Progenitor cell of endocrine pancreas (in vitro differentiated cells): ENCODE data around the gene PPFIBP1. TPM values are rescaled to one million over a fixed set of nuclear protein-coding genes. Genes with fewer than 3 reads are reported as not detected.

Experiments
- DNase-seq: peaks from one replicate; pipeline ENCODE4 v3.0.0; 2021; ENCODE audit warnings: low spot score; ENCODE audit not compliant: unreplicated experiment
- H3K27ac Mint-ChIP-seq: 2 replicates; pipeline ENCODE4 v1.8.0; 2021; ENCODE audit warnings: mild to moderate bottlenecking, moderate library complexity, mixed read lengths
- H3K27me3 Mint-ChIP-seq: 2 replicates; pipeline ENCODE4 v1.8.0; 2021; ENCODE audit warnings: mixed read lengths
- H3K36me3 Mint-ChIP-seq: 2 replicates; pipeline ENCODE4 v1.8.0; 2022; ENCODE audit warnings: mixed read lengths; ENCODE audit not compliant: insufficient read depth
- H3K4me1 Mint-ChIP-seq: 2 replicates; pipeline ENCODE4 v1.8.0; 2021; ENCODE audit warnings: low read depth, mixed read lengths
- H3K4me3 Mint-ChIP-seq: 2 replicates; pipeline ENCODE4 v1.8.0; 2021; ENCODE audit warnings: low read depth, mild to moderate bottlenecking, moderate library complexity, mixed read lengths
- H3K9me3 Mint-ChIP-seq: 2 replicates; pipeline ENCODE4 v1.8.0; 2021; ENCODE audit warnings: low read depth, mixed read lengths
- CTCF ChIP-seq: fragments of 200-600 bp; sonication (generic); IDR thresholded peaks from one replicate; pipeline ENCODE4 v1.5.0; 2021; ENCODE audit warnings: antibody characterized with exemption, mild to moderate bottlenecking; ENCODE audit not compliant: unreplicated experiment
- total RNA-seq: library from RNA; stranded (reverse); gene quantifications from 2 replicates; pipeline ENCODE4 v1.2.1, GENCODE V29; 2021

The PPFIBP1 gene
- total RNA-seq, 1 donor from 2014 or later = 85.4 TPM

GRCh38 chr12:27524494-27524835 is 459 bp downstream of the PPFIBP1 start:
- no peak for TF ChIP-seq CTCF
- H3K27me3 Mint-ChIP-seq = peaks cover 13% of the 10 kb centered on the region
- peak overlapping the region; percentile 99 for H3K27ac Mint-ChIP-seq
- no peaks in the 10 kb centered on the region for H3K36me3 Mint-ChIP-seq
- DNase-seq = no peak
- peak overlapping the region; percentile 94 for H3K4me3 Mint-ChIP-seq
- H3K9me3 Mint-ChIP-seq = no peaks in the 10 kb centered on the region
- peaks cover 27% of the 10 kb centered on the region for H3K4me1 Mint-ChIP-seq

DNA sequence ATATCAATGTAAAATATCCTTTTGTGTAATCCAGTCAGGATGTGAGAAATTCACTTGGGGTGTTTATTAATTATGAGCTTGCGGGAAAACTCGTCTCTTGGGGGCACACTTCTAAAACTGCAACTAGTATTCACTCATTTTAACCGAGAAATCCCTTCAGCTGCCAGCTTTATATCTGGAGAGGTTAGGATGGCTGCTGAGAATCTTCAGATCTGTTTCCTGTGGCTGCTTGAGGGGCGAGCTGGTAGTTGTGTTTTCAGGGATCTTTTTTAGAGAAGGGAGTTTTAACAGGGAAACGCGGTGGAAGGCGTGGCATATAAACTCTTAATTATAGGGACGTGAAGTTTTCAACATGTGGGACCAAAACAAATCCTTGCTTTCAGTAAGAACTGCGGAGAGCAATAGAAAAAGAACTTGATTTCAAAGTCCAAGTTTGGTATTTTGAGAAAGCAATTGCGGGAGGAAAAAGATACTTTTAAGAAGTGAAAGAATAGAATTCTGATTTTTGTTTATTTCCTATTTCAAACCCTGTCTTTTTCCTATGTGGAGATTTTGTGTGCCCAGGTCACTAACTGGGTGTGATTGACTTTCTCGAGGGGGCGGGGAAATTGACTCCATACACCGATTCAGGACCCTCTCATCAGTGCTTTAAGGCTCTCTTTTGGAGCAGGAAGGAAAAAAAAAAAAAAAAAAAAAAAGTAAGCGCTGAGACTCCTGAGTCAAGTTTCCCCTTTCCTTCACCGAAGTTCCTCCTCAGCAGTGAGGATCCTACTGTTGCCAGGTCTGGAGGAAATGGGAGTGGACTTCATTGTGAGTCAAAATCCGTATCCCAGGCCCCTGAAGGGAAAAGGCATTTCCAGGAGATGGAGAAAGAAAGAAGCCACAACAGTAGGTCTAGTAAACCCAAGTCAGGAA is 1.1 kb downstream of the PPFIBP1 start:
- no peak for TF ChIP-seq CTCF
- peaks cover 1% of the 10 kb centered on the region for H3K36me3 Mint-ChIP-seq
- DNase-seq = no peak
- peak overlapping the region; percentile 65 for H3K27ac Mint-ChIP-seq
- H3K9me3 Mint-ChIP-seq = no peaks in the 10 kb centered on the region
- peak overlapping the region; percentile 94 for H3K4me3 Mint-ChIP-seq
- H3K4me1 Mint-ChIP-seq = peaks cover 29% of the 10 kb centered on the region
- peaks cover 8% of the 10 kb centered on the region for H3K27me3 Mint-ChIP-seq

- Mint-ChIP-seq H3K9me3 (no peaks in the 10 kb centered on the region), H3K4me1 (peaks cover 20% of the 10 kb centered on the region), H3K27me3 (no peaks in the 10 kb centered on the region), H3K4me3 (no peak overlapping the region), H3K36me3 (peaks cover 1% of the 10 kb centered on the region), H3K27ac (no peak overlapping the region)
- no peak for DNase-seq
- no peak for TF ChIP-seq CTCF
Observed at GRCh38 chr12:27527512-27527911, 3.5 kb downstream of the PPFIBP1 start.

GRCh38 chr12:27528788-27529187 is 4.8 kb downstream of the PPFIBP1 start:
- H3K4me1 Mint-ChIP-seq = peaks cover 14% of the 10 kb centered on the region
- H3K27me3 Mint-ChIP-seq = no peaks in the 10 kb centered on the region
- H3K27ac Mint-ChIP-seq = no peak overlapping the region
- H3K36me3 Mint-ChIP-seq = peaks cover 5% of the 10 kb centered on the region
- no peak overlapping the region for H3K4me3 Mint-ChIP-seq
- no peak for DNase-seq
- H3K9me3 Mint-ChIP-seq = peaks cover 4% of the 10 kb centered on the region
- TF ChIP-seq CTCF = no peak

DNA sequence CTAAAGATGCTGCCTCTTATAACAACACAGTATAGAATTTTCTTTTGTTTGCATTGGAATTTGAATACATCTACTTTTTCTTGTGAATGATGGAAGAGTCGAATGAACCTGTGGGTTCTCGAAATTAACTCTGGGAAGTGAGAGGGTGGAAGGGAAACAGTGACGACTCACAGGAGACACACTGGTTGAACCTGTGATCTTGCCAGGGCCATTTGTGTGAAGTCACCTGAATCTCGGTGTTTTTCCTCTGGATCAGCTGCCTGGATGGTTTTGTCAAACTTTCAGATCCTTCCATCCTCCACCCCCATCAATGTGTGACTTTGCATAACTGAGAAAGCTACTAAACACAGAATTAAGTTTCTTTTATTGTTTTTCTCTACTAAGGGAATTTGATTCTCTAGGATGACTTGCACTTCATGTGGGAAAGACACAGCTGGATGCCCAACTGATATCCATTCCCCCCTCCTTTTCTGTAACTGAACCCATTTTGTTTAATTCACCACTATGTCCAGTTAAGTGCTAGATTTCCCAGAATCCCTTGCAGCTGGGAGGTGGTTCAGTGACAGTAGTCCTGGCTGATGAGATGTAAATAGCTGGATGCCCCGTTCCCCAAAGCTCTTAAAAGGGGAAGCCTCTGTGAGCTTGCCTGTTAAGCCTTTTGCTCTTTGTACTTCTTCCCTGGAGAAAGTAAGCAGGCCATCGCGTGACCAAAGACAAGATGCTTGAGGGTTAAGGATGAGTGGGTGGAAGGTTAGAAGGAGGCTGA is 6.3 kb downstream of the PPFIBP1 start:
- Mint-ChIP-seq H3K4me3 (no peak overlapping the region), H3K9me3 (peaks cover 5% of the 10 kb centered on the region), H3K27ac (no peak overlapping the region), H3K27me3 (no peaks in the 10 kb centered on the region), H3K4me1 (peaks cover 7% of the 10 kb centered on the region), H3K36me3 (peaks cover 13% of the 10 kb centered on the region)
- no peak for TF ChIP-seq CTCF
- no peak for DNase-seq
